HG02798 (cell line): ENCODE measurements around the gene MYO5B.
"Not testable (repeated sequence)": the region's sequence is repeated elsewhere in the genome, so short reads cannot be mapped to it uniquely, and the experiment has no call there.

ENCODE experiments used
- ATAC-seq: cut with Tn5 transposase; IDR thresholded peaks from one replicate; pipeline ENCODE4 v1.9.1; 2021; ENCODE audit warnings: mild to moderate bottlenecking; ENCODE audit not compliant: unreplicated experiment, poor library complexity

Gene MYO5B

DNA sequence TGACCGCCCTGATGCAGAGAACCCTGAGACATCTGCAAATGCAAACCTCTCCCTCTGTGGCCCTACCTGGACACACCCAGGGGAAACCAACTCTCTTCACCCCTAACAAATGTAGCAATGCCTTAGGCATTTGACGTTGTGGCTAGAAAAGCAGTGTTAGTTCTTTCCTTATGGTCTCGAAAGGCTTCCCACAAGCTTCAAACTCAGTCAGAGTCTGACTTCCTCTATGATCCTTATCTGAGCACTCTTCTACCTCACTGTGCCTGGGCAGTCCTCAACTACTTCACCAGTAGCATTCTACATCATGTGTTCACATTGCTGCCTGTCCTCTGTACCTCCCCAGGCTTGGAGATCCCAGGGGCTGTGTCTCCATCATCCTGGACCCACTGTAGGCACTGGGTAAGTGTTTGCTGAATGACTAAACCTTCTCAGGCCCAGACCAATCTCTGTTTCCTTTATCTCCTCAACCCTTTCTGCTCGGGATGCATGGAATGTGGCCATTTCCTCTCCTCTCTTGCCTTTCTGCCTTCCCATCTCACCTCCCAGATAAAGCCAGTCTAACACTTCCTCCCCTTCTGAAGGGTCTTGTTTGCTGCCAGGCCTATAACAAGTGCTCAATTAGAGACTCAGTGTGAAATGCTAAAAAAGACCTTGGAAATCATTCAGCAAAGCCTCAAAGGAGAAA lies 289.9 kb downstream of the MYO5B start:
- ATAC-seq: no peak

DNA sequence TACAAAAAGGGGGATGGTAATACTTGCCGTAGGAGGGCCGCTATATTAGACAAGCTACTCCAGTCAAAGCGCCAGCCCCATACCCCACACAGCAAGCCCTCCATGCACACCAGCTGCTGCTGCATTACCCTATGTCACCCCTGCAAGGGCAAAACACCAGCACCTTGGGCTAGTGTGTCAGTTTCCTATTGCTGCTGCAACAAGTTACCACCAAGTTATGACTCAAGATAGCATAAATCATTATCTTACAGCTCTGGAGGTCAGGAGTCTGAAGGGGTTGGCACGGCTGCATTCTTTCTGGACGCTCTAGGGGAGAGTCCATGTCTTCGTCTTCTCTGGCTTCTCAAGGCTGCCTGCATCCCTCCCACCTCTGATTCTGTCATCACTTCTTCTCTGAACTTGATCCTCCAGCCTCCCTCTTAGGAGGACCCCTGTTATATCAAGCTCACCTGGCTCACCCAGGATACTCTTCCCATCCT lies 293.0 kb downstream of the MYO5B start:
- no peak for ATAC-seq

DNA sequence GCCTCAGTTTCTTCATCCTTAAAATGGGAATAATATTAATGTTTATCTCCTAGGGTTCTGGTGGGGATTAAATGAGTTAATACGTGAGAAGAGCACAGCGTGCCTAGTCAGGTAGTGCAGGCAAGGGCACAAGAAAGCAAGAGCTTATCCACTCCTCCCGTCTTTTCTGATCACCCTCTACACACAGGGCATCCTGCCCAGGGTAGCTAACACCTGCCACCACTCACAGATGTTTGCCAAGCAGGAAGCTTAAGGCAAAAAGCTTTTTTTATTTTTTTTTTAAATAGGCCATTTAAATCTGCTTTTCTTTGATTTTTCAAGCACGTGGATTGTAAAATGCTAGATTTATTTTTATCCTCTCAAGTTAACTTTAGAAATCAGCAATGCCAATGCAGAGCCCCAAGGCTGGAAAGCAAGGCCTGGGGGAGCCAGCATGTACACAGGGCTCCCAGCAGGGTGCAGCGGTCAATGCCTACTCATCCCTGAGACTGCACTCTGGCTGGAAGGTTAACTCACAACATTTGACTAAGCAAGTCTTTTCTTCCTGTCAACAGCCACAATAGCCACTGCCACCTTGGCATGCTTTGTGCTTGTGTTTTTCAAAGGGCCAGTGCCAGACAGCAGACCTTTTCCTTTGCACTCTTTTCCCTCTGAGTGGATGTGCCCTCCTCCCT lies 295.2 kb downstream of the MYO5B start:
- no peak for ATAC-seq

DNA sequence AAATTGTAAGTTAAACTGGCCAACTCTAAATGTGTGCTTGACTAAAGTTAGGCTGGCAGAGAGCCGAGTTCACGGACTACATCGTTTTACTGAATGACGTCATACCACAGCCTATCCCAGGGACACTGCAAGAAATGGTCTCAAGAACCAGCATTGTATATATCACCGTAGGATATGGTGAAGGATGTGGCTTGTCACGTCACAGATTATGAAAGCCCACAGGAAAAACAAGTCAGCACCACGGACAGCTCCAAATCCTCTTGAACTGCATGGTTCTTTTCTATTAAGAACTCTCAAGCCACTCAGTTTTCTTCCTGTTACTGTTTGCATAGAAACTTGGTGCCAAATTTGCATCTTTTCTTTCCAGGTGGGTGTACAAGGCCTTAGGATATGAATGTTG lies 296.5 kb downstream of the MYO5B start:
- ATAC-seq: no peak

DNA sequence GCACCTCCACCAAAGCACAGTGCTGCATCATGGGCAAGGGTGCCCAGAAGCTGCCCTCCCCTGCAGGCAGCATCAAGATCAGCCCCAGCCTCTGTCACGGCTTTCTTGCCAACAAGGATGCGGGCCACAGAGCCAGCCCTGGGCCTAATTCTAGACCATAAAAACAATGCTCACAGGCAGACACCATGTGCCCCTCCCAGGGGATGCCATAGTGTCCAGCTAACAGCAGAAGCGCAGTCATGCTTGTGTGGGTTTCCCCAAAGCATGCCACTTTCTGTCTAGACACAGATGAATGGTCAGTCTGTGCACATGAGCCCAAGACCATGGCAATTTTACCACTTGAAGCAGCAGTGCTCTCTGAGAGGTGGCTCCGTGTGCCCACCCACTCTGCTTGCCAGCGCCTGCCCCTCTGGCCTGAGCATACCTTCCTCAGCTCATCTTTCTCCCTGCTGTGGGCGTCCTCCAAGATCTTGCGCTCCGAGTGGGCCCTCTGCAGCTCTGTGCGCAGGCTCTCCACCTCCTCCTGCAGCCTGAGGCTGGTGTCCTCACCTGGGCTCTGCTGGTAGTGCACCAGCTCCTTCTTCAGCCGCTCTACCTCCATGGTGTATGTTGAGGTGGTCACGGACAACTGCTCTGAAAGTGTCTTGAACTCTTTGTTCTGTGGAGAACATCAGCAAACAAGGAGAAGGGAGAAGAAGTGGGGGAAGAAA lies 300.3 kb downstream of the MYO5B start:
- ATAC-seq: no peak

DNA sequence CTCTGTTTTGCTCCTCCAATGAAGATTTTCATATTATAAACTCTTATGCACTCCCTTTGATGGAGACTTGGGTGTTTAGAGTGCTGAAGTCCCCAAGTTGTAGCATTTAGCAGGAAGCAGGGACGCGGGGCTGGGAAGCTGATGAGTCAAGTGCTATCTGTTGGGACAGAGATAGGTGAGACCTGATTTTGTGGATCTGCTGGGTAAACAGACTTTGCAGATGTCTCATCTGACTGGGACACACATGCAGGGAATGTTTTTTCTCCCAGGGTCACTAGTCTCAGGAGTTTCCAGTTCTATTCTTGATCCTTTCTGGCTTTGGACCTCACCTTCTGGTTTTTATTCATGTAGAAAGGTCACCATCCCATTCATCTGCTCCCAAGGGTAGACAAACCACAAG lies 301.9 kb downstream of the MYO5B start:
- ATAC-seq: no peak

DNA sequence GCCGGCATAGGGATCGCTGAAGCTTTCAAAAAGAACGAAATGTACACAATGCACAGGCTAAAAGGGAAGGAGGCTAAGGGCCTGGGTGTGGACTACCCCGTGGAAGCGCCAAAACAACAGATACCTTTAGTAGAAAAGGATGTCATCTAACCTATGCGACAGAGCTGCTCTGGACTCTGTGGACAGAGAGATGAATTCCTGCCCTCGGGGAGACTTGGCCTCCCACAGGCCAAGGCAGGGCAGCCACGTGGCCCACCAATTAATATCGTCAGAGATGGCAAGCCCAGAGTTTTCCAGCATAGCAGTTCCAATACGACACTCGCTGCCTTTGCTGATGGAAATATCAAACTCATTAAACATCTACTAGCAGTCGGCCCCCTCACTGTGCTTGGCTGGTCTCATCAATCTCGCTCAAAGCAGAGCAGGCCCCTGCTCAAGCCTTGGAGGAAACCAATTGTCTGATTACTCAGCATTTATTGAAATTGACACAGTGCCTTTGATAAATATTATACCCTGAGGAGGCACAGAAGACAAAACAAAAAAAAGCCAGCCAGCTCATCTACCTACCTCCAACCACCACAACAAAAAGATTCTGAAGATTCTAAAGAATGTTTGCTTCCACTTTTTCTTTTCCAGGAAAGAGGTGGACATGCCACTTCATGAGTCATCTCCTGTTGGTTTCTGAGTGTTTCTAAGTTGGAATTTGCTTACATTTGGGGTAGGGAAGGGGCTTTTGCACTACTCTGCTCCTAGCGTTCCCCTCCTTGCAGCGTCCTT lies 302.6 kb downstream of the MYO5B start:
- no peak for ATAC-seq

DNA sequence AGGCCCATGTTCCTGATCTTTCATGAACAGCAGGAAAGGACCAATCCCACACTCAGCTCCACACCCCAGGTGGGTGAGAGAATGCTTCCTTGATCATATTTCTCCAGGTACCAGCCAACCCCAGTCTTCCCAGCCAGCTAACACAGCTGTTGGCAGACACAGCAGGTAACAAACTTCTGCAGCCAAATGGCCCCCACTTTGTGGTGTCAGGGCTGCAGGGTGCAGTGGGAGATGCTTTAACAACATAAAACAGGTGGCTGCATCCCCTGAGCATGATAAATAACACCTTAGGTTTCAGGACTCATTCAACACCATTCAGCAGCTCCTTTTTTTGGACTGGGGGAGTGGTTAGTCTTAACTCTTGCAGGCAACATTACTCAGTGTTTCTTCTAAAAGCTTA lies 304.9 kb downstream of the MYO5B start:
- ATAC-seq: no peak

DNA sequence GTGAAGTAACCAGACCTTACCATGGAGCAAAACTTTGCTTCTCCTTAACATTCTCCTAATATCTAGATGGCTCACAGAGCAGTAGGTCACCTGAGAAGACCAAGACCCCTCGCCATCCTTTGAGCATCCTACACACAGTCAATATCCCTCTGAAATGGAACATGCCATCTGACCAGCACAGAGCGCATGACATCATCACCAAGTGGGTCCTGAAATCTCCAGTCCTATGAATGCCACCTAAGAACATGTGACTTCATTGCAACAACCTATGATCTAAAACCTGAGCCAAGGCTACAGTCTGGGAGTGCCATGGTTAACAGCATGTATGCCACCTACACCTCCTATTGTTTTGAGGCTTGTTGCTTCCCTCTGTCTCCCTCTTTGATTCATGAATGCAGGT lies 305.4 kb downstream of the MYO5B start:
- ATAC-seq: not testable (repeated sequence)

DNA sequence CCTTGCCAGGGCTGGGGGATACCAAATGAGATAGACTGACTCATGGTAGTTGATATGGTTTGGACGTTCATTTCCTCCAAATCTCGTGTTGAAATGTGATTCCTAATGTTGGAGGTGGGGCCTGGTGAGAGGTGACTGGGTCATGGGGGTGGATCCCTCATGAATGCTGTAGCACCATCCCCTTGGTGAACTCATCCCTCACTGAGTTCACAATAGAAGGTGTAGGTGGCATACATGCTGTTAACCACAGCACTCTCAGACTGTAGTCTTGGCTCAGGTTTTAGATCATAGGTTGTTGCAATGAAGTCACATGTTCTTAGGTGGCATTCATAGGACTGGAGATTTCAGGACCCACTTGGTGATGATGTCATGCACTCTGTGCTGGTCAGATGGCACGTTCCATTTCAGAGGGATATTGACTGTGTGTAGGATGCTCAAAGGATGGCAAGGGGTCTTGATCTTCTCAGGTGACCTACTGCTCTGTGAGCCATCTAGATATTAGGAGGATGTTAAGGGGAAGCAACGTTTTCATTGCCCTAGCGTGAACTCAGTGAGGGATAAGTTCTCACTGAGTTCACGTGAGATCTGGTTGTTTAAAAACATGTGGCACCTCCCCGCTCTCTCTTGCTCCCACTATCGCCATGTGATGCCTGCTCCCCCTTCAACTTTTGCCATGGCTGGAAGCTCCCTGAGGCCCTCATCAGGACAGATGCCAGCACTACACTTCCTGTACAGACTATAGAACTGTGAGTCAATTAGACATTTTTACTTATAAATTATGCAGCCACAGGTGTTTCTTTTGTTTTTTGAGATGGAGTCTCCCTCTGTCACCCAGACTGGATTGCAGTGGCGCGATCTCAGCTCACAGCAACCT lies 307.8 kb downstream of the MYO5B start:
- ATAC-seq: no peak

DNA sequence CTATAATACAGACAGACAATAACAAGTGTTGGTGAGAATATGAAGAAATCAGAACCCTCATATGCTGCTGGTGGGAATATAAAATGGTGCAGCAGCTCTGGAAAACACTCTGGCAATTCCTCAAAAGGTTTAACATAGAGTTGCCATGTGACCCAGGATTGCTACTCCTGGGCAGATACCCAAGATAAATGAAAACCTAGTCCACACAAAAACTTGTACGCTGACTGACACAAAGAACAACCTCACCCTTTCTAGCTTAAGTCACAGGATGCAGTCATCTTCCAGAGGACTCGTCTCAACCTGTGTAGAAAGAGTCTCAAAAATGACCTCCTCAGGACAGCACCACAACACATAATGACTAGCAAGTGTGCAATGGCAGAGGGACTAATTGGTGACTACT lies 310.0 kb downstream of the MYO5B start:
- ATAC-seq: no peak

DNA sequence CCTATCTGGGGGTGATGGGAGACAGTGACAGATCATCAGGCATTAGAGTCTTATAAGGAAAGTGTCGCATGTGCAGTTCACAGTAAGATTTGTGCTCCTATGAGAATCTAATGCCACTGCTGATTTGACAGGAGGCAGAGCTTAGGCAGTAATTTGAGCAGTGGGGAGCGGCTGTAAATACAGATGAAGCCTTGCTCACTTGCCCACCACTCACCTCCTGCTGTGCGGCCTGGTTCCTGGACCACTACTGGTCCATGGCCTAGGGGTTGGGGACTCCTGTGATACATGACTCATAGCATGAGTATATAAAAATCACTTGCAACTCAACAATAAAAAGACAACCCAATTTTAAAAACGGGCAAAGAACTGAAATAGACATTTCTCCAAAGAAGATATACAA lies 310.5 kb downstream of the MYO5B start:
- ATAC-seq: no peak

DNA sequence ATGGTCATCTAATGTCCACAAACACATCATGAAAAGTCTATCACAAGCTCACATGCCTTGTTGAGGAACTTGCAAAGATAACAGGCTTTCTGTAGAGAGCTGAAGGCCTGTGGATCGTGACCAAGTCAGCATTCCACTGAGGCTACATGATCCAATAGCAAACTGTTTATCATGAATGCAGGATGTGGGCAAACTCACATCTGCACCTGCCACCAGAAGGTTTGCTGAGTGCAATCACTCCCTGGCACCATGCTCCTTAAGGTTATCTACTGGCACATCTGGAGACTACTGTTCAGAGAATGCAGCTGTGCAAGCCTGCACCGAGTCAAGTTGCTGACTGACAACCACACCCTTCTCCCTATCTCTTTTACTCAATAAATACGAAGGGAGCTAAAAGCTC lies 314.3 kb downstream of the MYO5B start:
- ATAC-seq: no peak

DNA sequence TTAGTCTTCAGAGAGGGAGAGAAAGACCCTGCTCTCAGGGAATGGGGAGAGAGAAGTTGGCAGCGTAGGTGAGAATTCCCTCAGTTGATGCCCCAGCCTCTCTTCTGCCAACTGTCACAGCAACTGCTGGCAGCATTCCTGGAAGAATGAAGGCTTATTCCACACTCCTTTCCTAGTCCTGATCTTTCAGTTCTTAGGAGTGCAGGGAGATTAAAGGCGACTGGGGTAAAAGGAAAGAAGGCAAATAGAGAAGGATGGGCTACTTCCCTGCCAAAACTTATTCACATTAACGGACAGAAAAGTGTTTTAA lies 315.7 kb downstream of the MYO5B start:
- ATAC-seq: no peak

DNA sequence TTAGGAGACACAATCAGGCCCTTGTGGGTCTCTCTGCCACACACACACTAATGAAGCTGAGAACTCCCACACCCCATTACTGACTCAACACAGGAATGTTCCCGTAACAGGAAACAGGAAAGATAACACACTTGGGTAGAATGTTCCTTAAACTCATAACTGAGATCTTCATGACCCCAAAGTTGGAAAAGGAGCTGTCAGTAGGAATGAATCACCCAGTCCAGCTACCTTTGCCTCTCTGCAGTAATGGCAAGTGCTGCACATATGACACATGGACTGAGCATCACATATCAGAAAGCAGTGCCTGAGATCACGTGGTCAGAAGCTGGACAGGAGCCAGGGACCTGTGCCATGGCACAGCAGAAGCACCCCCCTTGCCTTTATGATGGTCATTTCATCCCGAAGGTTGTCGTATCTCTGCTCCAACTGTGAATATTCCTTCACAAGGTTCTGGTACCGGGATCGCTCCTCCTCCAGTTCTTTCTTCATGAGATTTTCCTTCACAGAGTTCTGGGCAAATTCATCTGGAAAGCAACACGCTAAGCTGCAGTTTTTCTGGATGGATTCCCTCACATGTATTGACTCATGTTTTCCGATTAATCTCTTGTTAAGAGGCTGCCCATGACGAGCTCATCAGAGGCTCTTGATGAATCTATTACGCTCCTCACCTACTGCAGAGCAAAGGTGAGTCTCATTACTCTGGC lies 316.2 kb downstream of the MYO5B start:
- no peak for ATAC-seq

DNA sequence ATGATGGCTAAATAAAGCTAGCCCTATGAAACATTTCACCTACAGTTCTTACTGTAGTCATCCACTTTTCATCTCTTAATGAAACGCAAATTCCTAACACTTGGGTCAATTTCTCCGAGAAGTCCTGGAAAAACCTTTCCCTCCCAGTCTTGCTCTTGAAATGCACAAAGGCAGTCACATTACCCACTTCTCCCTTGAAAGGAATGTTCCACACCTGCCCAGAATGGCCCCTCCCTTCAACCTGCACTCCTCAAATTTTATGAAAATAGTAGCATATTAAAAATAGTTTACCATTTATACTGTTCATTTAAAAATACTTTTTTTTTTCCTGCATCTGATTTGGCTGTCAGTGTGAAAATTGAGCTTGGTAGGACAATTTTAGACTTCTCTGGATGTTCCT lies 316.9 kb downstream of the MYO5B start:
- ATAC-seq: no peak

DNA sequence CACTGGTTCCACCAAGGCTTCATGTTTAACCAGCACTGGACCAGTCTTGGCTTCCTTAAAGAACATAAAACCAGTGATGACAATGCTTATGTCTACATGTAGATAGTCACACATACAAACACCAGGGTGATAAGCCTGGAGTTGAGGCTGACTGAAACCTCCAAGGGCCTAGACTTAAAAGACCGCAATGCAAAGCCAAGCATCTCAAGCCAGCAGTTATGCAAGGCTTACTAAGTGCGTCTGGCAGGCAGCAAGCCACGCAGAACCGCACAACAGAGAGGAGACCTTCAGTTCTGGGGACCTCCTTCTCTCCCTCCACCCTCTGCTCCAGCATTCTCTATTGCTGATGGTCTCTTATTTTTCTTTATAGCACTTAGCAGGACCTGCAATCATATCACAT lies 318.4 kb downstream of the MYO5B start:
- no peak for ATAC-seq

DNA sequence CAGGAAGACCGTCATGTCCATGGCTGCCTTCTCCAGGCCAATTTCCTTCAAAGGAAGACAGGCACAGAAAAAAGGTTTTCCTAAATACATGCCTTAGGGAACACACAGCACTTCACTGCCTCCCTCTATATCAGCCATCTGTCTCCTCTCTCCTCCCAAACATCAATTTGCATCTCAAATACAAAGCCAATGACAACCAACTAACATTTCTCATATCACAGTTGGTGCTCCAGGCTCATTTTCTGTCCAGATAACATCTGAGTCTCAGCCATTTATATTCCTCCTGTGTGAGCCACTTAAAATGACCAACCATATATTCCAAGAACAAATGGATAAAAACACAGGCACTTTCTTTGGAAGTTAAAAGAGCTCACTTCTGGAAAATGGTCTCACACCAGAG lies 319.2 kb downstream of the MYO5B start:
- no peak for ATAC-seq

DNA sequence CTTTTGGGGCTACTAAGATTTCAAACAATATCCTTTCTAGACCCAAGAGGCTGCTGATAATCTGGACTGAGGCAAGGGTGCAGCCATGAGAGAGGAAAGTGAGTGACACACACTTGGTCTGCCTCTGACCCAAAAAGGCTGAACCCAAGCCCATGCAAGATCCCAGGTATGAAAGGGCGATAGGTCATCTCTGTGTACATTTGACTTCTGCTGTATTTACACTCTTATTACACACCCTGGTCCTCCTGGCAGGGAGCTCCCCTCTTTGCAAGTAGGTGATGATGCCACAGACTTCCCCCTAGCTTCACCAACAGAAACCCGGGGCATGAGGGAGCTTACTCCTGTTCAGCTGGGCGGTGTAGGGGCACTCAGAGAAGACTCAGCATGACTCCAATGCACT lies 319.8 kb downstream of the MYO5B start:
- ATAC-seq: no peak
